ENCODE measurements around the gene COA1.

DNA sequence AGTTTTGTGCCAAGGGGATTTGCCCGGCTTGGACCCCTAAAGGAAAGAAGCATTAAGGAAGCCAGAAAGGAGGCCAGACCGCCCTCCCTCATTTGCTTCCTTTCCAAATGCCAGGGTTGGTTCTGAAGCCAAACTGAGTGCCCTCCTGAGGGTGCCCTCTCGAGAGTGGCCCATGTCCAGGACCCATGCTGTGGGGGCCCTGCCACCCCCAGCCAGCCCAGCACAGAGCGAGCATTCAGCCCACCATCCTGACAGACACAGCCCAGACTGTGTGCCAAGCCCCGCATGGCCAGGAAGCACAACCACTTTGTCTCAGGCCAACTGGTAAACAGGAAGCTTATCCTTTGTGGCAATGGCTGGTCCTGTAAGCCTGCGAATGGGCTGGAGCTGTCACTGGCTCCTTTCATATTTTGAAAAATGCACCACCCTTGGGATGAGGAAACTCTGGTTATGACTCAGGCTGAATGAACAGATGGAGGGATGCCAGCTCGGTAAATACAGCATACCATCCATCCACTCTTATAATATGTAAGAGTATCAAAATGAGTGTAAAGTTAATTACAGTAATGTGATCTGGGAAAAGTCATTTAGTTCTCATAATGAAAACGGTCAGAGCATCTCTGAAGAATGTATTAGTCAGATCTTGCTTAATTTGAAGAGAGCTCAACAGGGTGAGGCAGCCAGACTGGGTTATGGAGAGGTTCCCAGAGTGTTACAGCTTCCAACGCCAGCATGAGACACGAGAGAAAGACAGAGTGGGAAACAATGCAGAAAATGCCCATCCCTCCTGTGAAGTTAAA, 81.5 kb downstream of the COA1 start:
- TF ChIP-seq CTCF (IDR thresholded peaks at IDR 0.05; ENCODE audit: poor library complexity, severe bottlenecking): no peak
- TF ChIP-seq EP300 (conservative IDR thresholded peaks at IDR 0.05; ENCODE audit: poor library complexity, severe bottlenecking): no peak

Data from neural cell (in vitro differentiated cells).